ENCODE measurements around the gene ABCD3. TPM values are rescaled to one million over a fixed set of nuclear protein-coding genes. Genes with fewer than 3 reads are reported as not detected.

ABCD3 gene
- polyA plus RNA-seq, 3 donors from 2014 or later, result 21.8 to 28.7 (median 27.8) TPM

- Mint-ChIP-seq H3K27me3 (ENCODE audit: low read depth in 3 of 3) (peaks cover 8 to 28% (median 14%) of the 10 kb centered on the region in 3 donors), H3K36me3 (no peaks in the 10 kb centered on the region), H3K4me1 (peaks cover 19 to 20% of the 10 kb centered on the region in 2 donors), H3K4me3 (peak overlapping the region; percentile 65 to 79 (median 78)), H3K9me3 (peaks cover 0 to 3% (median 0%) of the 10 kb centered on the region in 6 donors), H3K27ac (no peak overlapping the region)
- DNase-seq, result peak in 1 of 3 donors; percentile 10
Measured at GRCh38 chr1:94542088-94542870, 124.1 kb downstream of the ABCD3 start.

- H3K27me3 Mint-ChIP-seq (ENCODE audit: low read depth in 3 of 3), result peaks cover 8 to 28% (median 14%) of the 10 kb centered on the region in 3 donors
- H3K36me3 Mint-ChIP-seq, result no peaks in the 10 kb centered on the region
- no peak overlapping the region for H3K27ac Mint-ChIP-seq
- H3K9me3 Mint-ChIP-seq, result peaks cover 0 to 3% (median 0%) of the 10 kb centered on the region in 6 donors
- peaks cover 19 to 20% of the 10 kb centered on the region in 2 donors for H3K4me1 Mint-ChIP-seq
- DNase-seq, result no peak
- H3K4me3 Mint-ChIP-seq, result peak overlapping the region; percentile 65 to 79 (median 78)
Measured at GRCh38 chr1:94543001-94543400, 124.8 kb downstream of the ABCD3 start.

GRCh38 chr1:94543893-94544635 is 125.9 kb downstream of the ABCD3 start:
- H3K36me3 Mint-ChIP-seq, result no peaks in the 10 kb centered on the region
- peaks cover 0 to 3% (median 0%) of the 10 kb centered on the region in 6 donors for H3K9me3 Mint-ChIP-seq
- H3K4me1 Mint-ChIP-seq, result peaks cover 19 to 20% of the 10 kb centered on the region in 2 donors
- H3K27me3 Mint-ChIP-seq (ENCODE audit: low read depth in 3 of 3), result peaks cover 8 to 28% (median 12%) of the 10 kb centered on the region in 3 donors
- H3K27ac Mint-ChIP-seq, result no peak overlapping the region
- H3K4me3 Mint-ChIP-seq, result no peak overlapping the region
- no peak for DNase-seq

GRCh38 chr1:94544706-94545490 is 126.7 kb downstream of the ABCD3 start:
- no peak for DNase-seq
- H3K4me1 Mint-ChIP-seq, result peaks cover 19 to 20% of the 10 kb centered on the region in 2 donors
- peaks cover 0 to 3% (median 0%) of the 10 kb centered on the region in 6 donors for H3K9me3 Mint-ChIP-seq
- H3K27me3 Mint-ChIP-seq (ENCODE audit: low read depth in 3 of 3), result peaks cover 7 to 28% (median 15%) of the 10 kb centered on the region in 3 donors
- no peaks in the 10 kb centered on the region for H3K36me3 Mint-ChIP-seq
- no peak overlapping the region for H3K27ac Mint-ChIP-seq
- no peak overlapping the region for H3K4me3 Mint-ChIP-seq

- no peak overlapping the region for H3K27ac Mint-ChIP-seq
- peaks cover 0 to 10% (median 6%) of the 10 kb centered on the region in 3 donors for H3K27me3 Mint-ChIP-seq (ENCODE audit: low read depth in 3 of 3)
- no peak overlapping the region for H3K4me3 Mint-ChIP-seq
- no peak for DNase-seq
- H3K4me1 Mint-ChIP-seq, result no peaks in the 10 kb centered on the region
- H3K9me3 Mint-ChIP-seq, result no peaks in the 10 kb centered on the region
- H3K36me3 Mint-ChIP-seq, result no peaks in the 10 kb centered on the region
Measured at GRCh38 chr1:94549706-94550105, 131.5 kb downstream of the ABCD3 start.

GRCh38 chr1:94550396-94550795 is 132.2 kb downstream of the ABCD3 start:
- DNase-seq, result no peak
- Mint-ChIP-seq H3K27ac (no peak overlapping the region), H3K9me3 (no peaks in the 10 kb centered on the region), H3K36me3 (no peaks in the 10 kb centered on the region), H3K4me3 (no peak overlapping the region), H3K27me3 (ENCODE audit: low read depth in 3 of 3) (peaks cover 0 to 10% (median 6%) of the 10 kb centered on the region in 3 donors), H3K4me1 (no peaks in the 10 kb centered on the region)

- H3K4me1 Mint-ChIP-seq, result no peaks in the 10 kb centered on the region
- no peak for DNase-seq
- no peaks in the 10 kb centered on the region for H3K9me3 Mint-ChIP-seq
- H3K4me3 Mint-ChIP-seq, result no peak overlapping the region
- H3K27me3 Mint-ChIP-seq (ENCODE audit: low read depth in 3 of 3), result peaks cover 2 to 10% (median 6%) of the 10 kb centered on the region in 3 donors
- H3K27ac Mint-ChIP-seq, result no peak overlapping the region
- no peaks in the 10 kb centered on the region for H3K36me3 Mint-ChIP-seq
Measured at GRCh38 chr1:94550800-94551241, 132.6 kb downstream of the ABCD3 start.

GRCh38 chr1:94551449-94551848 is 133.3 kb downstream of the ABCD3 start:
- H3K4me3 Mint-ChIP-seq, result no peak overlapping the region
- H3K4me1 Mint-ChIP-seq, result no peaks in the 10 kb centered on the region
- H3K27ac Mint-ChIP-seq, result no peak overlapping the region
- no peaks in the 10 kb centered on the region for H3K9me3 Mint-ChIP-seq
- H3K27me3 Mint-ChIP-seq (ENCODE audit: low read depth in 3 of 3), result peaks cover 2 to 10% (median 6%) of the 10 kb centered on the region in 3 donors
- no peaks in the 10 kb centered on the region for H3K36me3 Mint-ChIP-seq
- no peak for DNase-seq

- Mint-ChIP-seq H3K27me3 (ENCODE audit: low read depth in 3 of 3) (peaks cover 2 to 10% (median 2%) of the 10 kb centered on the region in 3 donors), H3K4me1 (no peaks in the 10 kb centered on the region), H3K4me3 (no peak overlapping the region), H3K36me3 (no peaks in the 10 kb centered on the region), H3K9me3 (no peaks in the 10 kb centered on the region), H3K27ac (no peak overlapping the region)
- no peak for DNase-seq
Measured at GRCh38 chr1:94552071-94552586, 133.9 kb downstream of the ABCD3 start.

GRCh38 chr1:94553323-94553730 is 135.1 kb downstream of the ABCD3 start:
- peaks cover 2 to 10% (median 2%) of the 10 kb centered on the region in 3 donors for H3K27me3 Mint-ChIP-seq (ENCODE audit: low read depth in 3 of 3)
- H3K4me3 Mint-ChIP-seq, result no peak overlapping the region
- no peak for DNase-seq
- no peaks in the 10 kb centered on the region for H3K4me1 Mint-ChIP-seq
- H3K27ac Mint-ChIP-seq, result no peak overlapping the region
- H3K9me3 Mint-ChIP-seq, result no peaks in the 10 kb centered on the region
- no peaks in the 10 kb centered on the region for H3K36me3 Mint-ChIP-seq

GRCh38 chr1:94553931-94554330 is 135.7 kb downstream of the ABCD3 start:
- no peaks in the 10 kb centered on the region for H3K4me1 Mint-ChIP-seq
- DNase-seq, result no peak
- no peak overlapping the region for H3K27ac Mint-ChIP-seq

GRCh38 chr1:94554580-94554979 is 136.4 kb downstream of the ABCD3 start:
- H3K9me3 Mint-ChIP-seq, result no peaks in the 10 kb centered on the region
- H3K4me3 Mint-ChIP-seq, result no peak overlapping the region
- H3K27ac Mint-ChIP-seq, result no peak overlapping the region
- H3K36me3 Mint-ChIP-seq, result no peaks in the 10 kb centered on the region
- peaks cover 2 to 10% (median 7%) of the 10 kb centered on the region in 3 donors for H3K27me3 Mint-ChIP-seq (ENCODE audit: low read depth in 3 of 3)
- H3K4me1 Mint-ChIP-seq, result no peaks in the 10 kb centered on the region
- DNase-seq, result no peak

More at GRCh38 chr1:94553931-94554330, 135.7 kb downstream of the ABCD3 start:
- Mint-ChIP-seq H3K27me3 (ENCODE audit: low read depth in 3 of 3) (peaks cover 2 to 10% (median 7%) of the 10 kb centered on the region in 3 donors), H3K36me3 (no peaks in the 10 kb centered on the region), H3K4me3 (no peak overlapping the region), H3K9me3 (no peaks in the 10 kb centered on the region)

GRCh38 chr1:94555091-94555490 is 136.9 kb downstream of the ABCD3 start:
- Mint-ChIP-seq H3K9me3 (no peaks in the 10 kb centered on the region), H3K4me1 (no peaks in the 10 kb centered on the region), H3K27me3 (ENCODE audit: low read depth in 3 of 3) (peaks cover 2 to 7% (median 5%) of the 10 kb centered on the region in 3 donors), H3K36me3 (no peaks in the 10 kb centered on the region), H3K4me3 (no peak overlapping the region), H3K27ac (no peak overlapping the region)
- no peak for DNase-seq

All from immature natural killer cell (primary cell).